Lower leg skin (tissue), 4 donors: ENCODE measurements around the gene ATP9A. TPM values are rescaled to one million over a fixed set of nuclear protein-coding genes. Genes with fewer than 3 reads are reported as not detected.
"Not testable (repeated sequence)": the region's sequence is repeated elsewhere in the genome, so short reads cannot be mapped to it uniquely, and the experiment has no call there.

ENCODE experiments used
- DNase-seq, 2 donors: peaks; one replicate each; pipeline ENCODE4 v3.0.0-alpha.2; 2019; ENCODE audit warnings: low spot score in 2 of 2
- H3K4me3 ChIP-seq: fragments of 200-600 bp; sonication (generic); 2 replicates; pipeline ENCODE4 v1.5.1; 2017; ENCODE audit warnings: mild to moderate bottlenecking, low read depth; ENCODE audit not compliant: poor library complexity, severe bottlenecking
- CTCF ChIP-seq, 3 donors: fragments of 450-650 bp; IDR thresholded peaks; one replicate each; pipeline ENCODE4 v1.5.1; 2016; ENCODE audit warnings: antibody characterized with exemption in 3 of 3, mild to moderate bottlenecking in 3 of 3, moderate library complexity in 2 of 3
- POLR2A ChIP-seq, 2 donors: fragments of 450-650 bp; IDR thresholded peaks; one replicate each; pipeline ENCODE4 v1.6.1; 2016 to 2017; ENCODE audit warnings: antibody characterized with exemption in 2 of 2, mild to moderate bottlenecking in 1 of 2, moderate library complexity in 1 of 2
- WGBS, 2 donors: methylation state at CpG; one replicate each; pipeline ENCODE4 v1.1.5; 2018; 5-methylcytosine and 5-hydroxymethylcytosine counted together
- intact Hi-C: fragments of 100-400 bp; cut with DNase I; formaldehyde crosslinking; loops from one replicate; pipeline ENCODE4 v1.15.0; 2023; ENCODE audit warnings: low total_unique reads
- total RNA-seq, 4 donors: library from RNA; depleted of rRNA; stranded (reverse); fragments of >200 nt; gene quantifications; one replicate each; pipeline ENCODE4 v1.1.0, GENCODE V29; 2016

The ATP9A gene
- total RNA-seq, 4 donors from 2014 or later = 14.1 to 23.6 (median 16.1) TPM

- TF ChIP-seq CTCF (IDR thresholded peaks at IDR 0.05) (no peak), POLR2A (IDR thresholded peaks at IDR 0.05) (no peak)
- 93 to 94% methylated on average over 17 of the region's 17 CpGs for WGBS, 2 donors
- intact Hi-C loops = no loop called here
These were observed 22.1 kb upstream of the ATP9A start for GRCh38 chr20:51790256-51790655.

GRCh38 chr20:51789434-51789833 lies 21.2 kb upstream of the ATP9A start:
- DNase-seq = no peak
- WGBS, 2 donors = 63 to 76% methylated on average over 2 of the region's 2 CpGs
- H3K4me3 ChIP-seq = no peak overlapping the region
- TF ChIP-seq POLR2A (IDR thresholded peaks at IDR 0.05) = no peak
- TF ChIP-seq CTCF (IDR thresholded peaks at IDR 0.05) = no peak
- intact Hi-C loops = no loop called here

More at GRCh38 chr20:51790256-51790655, 22.1 kb upstream of the ATP9A start:
- DNase-seq = no peak
- H3K4me3 ChIP-seq = no peak overlapping the region

- no peak overlapping the region for H3K4me3 ChIP-seq
- 90 to 93% methylated on average over 14 of the region's 14 CpGs for WGBS, 2 donors
- intact Hi-C loops = no loop called here
- DNase-seq = no peak
- TF ChIP-seq POLR2A (IDR thresholded peaks at IDR 0.05) = no peak
- no peak for TF ChIP-seq CTCF (IDR thresholded peaks at IDR 0.05)
These were observed 20.6 kb upstream of the ATP9A start for GRCh38 chr20:51788822-51789221.

DNA sequence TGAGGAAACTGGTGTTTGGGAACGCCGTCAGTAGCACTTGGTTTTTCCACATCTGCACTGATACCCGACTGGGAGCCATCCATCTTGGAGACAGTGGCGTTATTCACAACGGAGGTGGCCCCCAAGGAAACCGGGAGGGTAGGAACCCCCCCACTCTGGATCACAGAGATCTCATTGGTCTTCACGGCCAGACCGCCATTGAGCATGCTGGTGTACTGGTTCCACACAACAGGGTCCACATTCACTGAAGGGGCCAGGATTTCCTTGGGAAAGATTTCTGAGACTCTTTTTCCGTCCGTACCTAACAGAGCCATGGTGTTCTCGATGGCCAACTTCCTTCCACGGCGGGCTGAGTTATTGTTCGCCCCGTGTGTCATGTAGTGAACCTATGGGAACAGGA lies 16.1 kb upstream of the ATP9A start:
- DNase-seq = peak in 1 of 2 donors; percentile 59
- no peak overlapping the region for H3K4me3 ChIP-seq
- intact Hi-C loops = no loop called here
- WGBS, 2 donors = 91 to 93% methylated on average over 15 of the region's 15 CpGs
- TF ChIP-seq CTCF (IDR thresholded peaks at IDR 0.05) = no peak
- no peak for TF ChIP-seq POLR2A (IDR thresholded peaks at IDR 0.05)

GRCh38 chr20:51778229-51778759 lies 10.1 kb upstream of the ATP9A start:
- DNase-seq, intact Hi-C loops, H3K4me3 ChIP-seq: not testable (repeated sequence)
- 83 to 89% methylated on average over 4 of the region's 4 CpGs for WGBS, 2 donors

DNA sequence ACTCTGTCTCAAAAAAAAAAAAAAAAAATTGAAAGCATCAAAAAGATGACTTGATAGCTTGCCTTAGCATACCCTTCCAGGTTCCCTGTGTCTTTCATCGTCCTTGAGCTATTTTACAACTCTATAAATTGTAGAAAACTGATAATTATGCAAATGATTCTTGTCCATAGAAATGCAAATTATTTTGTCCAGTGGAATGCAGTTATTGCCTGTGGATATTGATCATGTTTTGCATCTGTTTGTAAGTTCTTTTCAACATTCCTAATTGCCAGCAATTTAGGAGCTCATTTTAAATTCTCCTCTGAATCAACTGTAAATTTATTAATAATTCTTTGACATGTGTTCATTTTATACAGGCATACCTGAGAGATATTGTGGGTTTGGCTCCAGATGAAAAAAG lies 7.1 kb upstream of the ATP9A start:
- WGBS, 2 donors = 70 to 73% methylated on average over 1 of the region's 1 CpG
- no peak for TF ChIP-seq POLR2A (IDR thresholded peaks at IDR 0.05)
- no peak for TF ChIP-seq CTCF (IDR thresholded peaks at IDR 0.05)
- no peak for DNase-seq
- intact Hi-C loops = no loop called here
- no peak overlapping the region for H3K4me3 ChIP-seq
